CD14-positive monocyte (primary cell): ENCODE measurements around the gene SCYGR1. TPM values are rescaled to one million over a fixed set of nuclear protein-coding genes. Genes with fewer than 3 reads are reported as not detected.

Source experiments
- DNase-seq, 3 donors: peaks; one replicate each; pipeline ENCODE4 v3.0.0-alpha.2; 2011 to 2022
- H2AFZ ChIP-seq: 2 replicates; pipeline ENCODE4 v1.6.0; 2012; ENCODE audit warnings: mild to moderate bottlenecking, low read depth, low read length, inconsistent platforms; ENCODE audit not compliant: insufficient read depth, poor library complexity, severe bottlenecking
- H3K27ac ChIP-seq, 2 donors: 1 replicate in 1 of 2; 2 replicates in 1 of 2; pipeline ENCODE4 v1.5.1; 2012 to 2013; ENCODE audit warnings: low read length in 2 of 2, control low read depth in 1 of 2, inconsistent platforms in 1 of 2, low read depth in 1 of 2, mild to moderate bottlenecking in 1 of 2
- H3K27me3 ChIP-seq, 2 donors: one replicate each; pipeline versions ENCODE4 v1.6.0 to v1.6.1; 2011 to 2013; ENCODE audit warnings: low read length in 2 of 2; ENCODE audit not compliant: control insufficient read depth in 2 of 2, insufficient read depth in 2 of 2
- H3K36me3 ChIP-seq, 2 donors: replicated peaks in 1 of 2; 1 replicate in 1 of 2; 2 replicates in 1 of 2; pipeline versions ENCODE4 v1.5.1 to v1.6.1; 2012 to 2013; ENCODE audit warnings: low read length in 2 of 2, control low read depth in 1 of 2, inconsistent platforms in 1 of 2, mild to moderate bottlenecking in 1 of 2; ENCODE audit not compliant: insufficient read depth in 2 of 2, control insufficient read depth in 1 of 2
- H3K4me1 ChIP-seq, 2 donors: 1 replicate in 1 of 2; 2 replicates in 1 of 2; pipeline versions ENCODE4 v1.5.1 to v1.6.1; 2012 to 2013; ENCODE audit warnings: low read length in 2 of 2, control low read depth in 1 of 2, inconsistent platforms in 1 of 2, mild to moderate bottlenecking in 1 of 2, moderate library complexity in 1 of 2; ENCODE audit not compliant: insufficient read depth in 2 of 2, control insufficient read depth in 1 of 2
- H3K4me2 ChIP-seq: replicated peaks from 2 replicates; pipeline ENCODE3; 2012; ENCODE audit warnings: low read length, moderate library complexity, mild to moderate bottlenecking; ENCODE audit not compliant: poor library complexity, severe bottlenecking; ENCODE audit errors: extremely low read depth
- H3K4me3 ChIP-seq, 3 experiments: fragments of 200-600 bp in 1 of 3; sonication (generic) in 1 of 3; replicated peaks in 1 of 3; 1 replicate in 2 of 3; 2 replicates in 1 of 3; pipeline ENCODE4 v1.5.1; 2011 to 2013; ENCODE audit warnings: low read length in 3 of 3, mild to moderate bottlenecking in 3 of 3, control low read depth in 2 of 3, low read depth in 2 of 3, inconsistent platforms in 1 of 3, moderate library complexity in 1 of 3
- H3K79me2 ChIP-seq: 2 replicates; pipeline ENCODE4 v1.6.0; 2012; ENCODE audit warnings: mild to moderate bottlenecking, control low read depth, inconsistent platforms, low read length, moderate library complexity; ENCODE audit not compliant: insufficient read depth
- H3K9ac ChIP-seq: 2 replicates; pipeline ENCODE4 v1.6.0; 2017; ENCODE audit warnings: low read length, mild to moderate bottlenecking; ENCODE audit not compliant: insufficient read depth, poor library complexity, severe bottlenecking
- H3K9me3 ChIP-seq, 2 donors: replicated peaks in 1 of 2; 1 replicate in 1 of 2; 2 replicates in 1 of 2; pipeline versions ENCODE4 v1.5.1 to v1.6.1; 2012 to 2013; ENCODE audit warnings: low read length in 2 of 2, control low read depth in 1 of 2; ENCODE audit not compliant: control insufficient read depth in 1 of 2, insufficient read depth in 1 of 2
- H4K20me1 ChIP-seq: 2 replicates; pipeline ENCODE4 v1.6.0; 2012; ENCODE audit warnings: mild to moderate bottlenecking, low read length, control low read depth, moderate library complexity; ENCODE audit not compliant: insufficient read depth
- H3K27ac Mint-ChIP-seq, 7 donors: one replicate each; pipeline ENCODE4 v1.8.0; 2020; ENCODE audit warnings: mild to moderate bottlenecking in 7 of 7, mixed read lengths in 7 of 7, moderate library complexity in 6 of 7, inconsistent platforms in 2 of 7
- H3K27me3 Mint-ChIP-seq, 3 donors: one replicate each; pipeline ENCODE4 v1.8.0; 2021 to 2022; ENCODE audit warnings: low read depth in 3 of 3, mild to moderate bottlenecking in 3 of 3, mixed read lengths in 3 of 3, moderate library complexity in 3 of 3, inconsistent platforms in 1 of 3
- H3K36me3 Mint-ChIP-seq, 2 donors: one replicate each; pipeline ENCODE4 v1.8.0; 2020; ENCODE audit warnings: mixed read lengths in 2 of 2, inconsistent platforms in 1 of 2, mild to moderate bottlenecking in 1 of 2
- H3K4me1 Mint-ChIP-seq: one replicate; pipeline ENCODE4 v1.8.0; 2020; ENCODE audit warnings: mild to moderate bottlenecking, mixed read lengths
- H3K4me3 Mint-ChIP-seq, 2 donors: one replicate each; pipeline ENCODE4 v1.8.0; 2020; ENCODE audit warnings: mild to moderate bottlenecking in 2 of 2, mixed read lengths in 2 of 2, moderate library complexity in 1 of 2
- H3K9me3 Mint-ChIP-seq, 7 donors: one replicate each; pipeline ENCODE4 v1.8.0; 2020 to 2022; ENCODE audit warnings: mixed read lengths in 7 of 7, mild to moderate bottlenecking in 6 of 7, moderate library complexity in 6 of 7, inconsistent platforms in 2 of 7
- WGBS: methylation state at CpG from one replicate; pipeline ENCODE4 v1.1.5; 2013; ENCODE audit warnings: missing lambda C conversion rate; ENCODE audit not compliant: insufficient coverage; 5-methylcytosine and 5-hydroxymethylcytosine counted together
- intact Hi-C, 2 donors: fragments of 100-400 bp; cut with micrococcal nuclease; formaldehyde crosslinking; loops; one replicate each; pipeline versions ENCODE4 v1.15.0 to v1.15.1; 2023
- polyA plus RNA-seq, 3 donors: library from polyadenylated mRNA; depleted of rRNA in 1 of 3; unstranded in 2 of 3; stranded (reverse) in 1 of 3; fragments of 300-500 nt in 2 of 3; fragments of >200 nt in 1 of 3; fragmentation: Illumina TruSeq in 2 of 3; gene quantifications; 1 replicate in 2 of 3; 2 replicates in 1 of 3; pipeline ENCODE4 v1.2.3, GENCODE V29; 2012 to 2021
- TF ChIP-seq, protein P1 (sequence below): fragments of 200-600 bp; IDR thresholded peaks from one replicate; pipeline ENCODE4 v1.8.0; 2022; ENCODE audit warnings: antibody characterized with exemption, mild to moderate bottlenecking

Gene SCYGR1
- polyA plus RNA-seq, 3 donors: not detected

DNA sequence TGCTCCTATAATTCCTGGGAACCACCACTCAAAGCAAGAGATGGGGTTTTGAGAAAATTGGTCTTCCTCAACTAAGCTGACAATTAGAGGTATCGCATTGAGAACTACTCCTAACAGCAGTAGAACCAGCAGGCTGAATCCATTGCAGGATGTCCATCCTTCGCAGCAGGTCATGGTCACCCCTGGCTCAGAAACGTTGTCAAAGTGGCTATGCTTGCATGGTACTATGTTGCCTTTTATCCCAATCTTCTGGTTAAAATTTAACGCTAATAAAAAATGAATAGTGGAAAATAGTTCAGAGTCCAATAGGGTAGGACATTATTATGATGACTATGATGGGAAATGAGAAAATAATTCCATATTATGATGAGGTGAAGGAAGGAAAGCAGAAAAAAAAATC is 8.7 kb downstream of the SCYGR1 start, which contains the start of gene TM4SF20:
TSS of gene TM4SF20 (minus strand) at position 212 of the 400 bp plus-strand sequence. CDS start at position 174, 38 bp downstream.
- H3K79me2 ChIP-seq: no peaks in the 10 kb centered on the region
- intact Hi-C loops: no loop called here
- TF ChIP-seq, protein P1, sequence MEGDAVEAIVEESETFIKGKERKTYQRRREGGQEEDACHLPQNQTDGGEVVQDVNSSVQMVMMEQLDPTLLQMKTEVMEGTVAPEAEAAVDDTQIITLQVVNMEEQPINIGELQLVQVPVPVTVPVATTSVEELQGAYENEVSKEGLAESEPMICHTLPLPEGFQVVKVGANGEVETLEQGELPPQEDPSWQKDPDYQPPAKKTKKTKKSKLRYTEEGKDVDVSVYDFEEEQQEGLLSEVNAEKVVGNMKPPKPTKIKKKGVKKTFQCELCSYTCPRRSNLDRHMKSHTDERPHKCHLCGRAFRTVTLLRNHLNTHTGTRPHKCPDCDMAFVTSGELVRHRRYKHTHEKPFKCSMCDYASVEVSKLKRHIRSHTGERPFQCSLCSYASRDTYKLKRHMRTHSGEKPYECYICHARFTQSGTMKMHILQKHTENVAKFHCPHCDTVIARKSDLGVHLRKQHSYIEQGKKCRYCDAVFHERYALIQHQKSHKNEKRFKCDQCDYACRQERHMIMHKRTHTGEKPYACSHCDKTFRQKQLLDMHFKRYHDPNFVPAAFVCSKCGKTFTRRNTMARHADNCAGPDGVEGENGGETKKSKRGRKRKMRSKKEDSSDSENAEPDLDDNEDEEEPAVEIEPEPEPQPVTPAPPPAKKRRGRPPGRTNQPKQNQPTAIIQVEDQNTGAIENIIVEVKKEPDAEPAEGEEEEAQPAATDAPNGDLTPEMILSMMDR: no peak
- H3K27me3 ChIP-seq: no peaks in the 10 kb centered on the region
- H3K4me3 Mint-ChIP-seq: no peak within 1 kb of the TSS
- peak within 1 kb of the TSS in 2 of 7 donors; percentile 9 to 31 for H3K27ac Mint-ChIP-seq
- 100% methylated on average over 3 of the region's 4 CpGs for WGBS
- H3K9ac ChIP-seq: no peak within 1 kb of the TSS
- H4K20me1 ChIP-seq: no peaks in the 10 kb centered on the region
- H3K36me3 ChIP-seq: no peaks in the 10 kb centered on the region
- H3K9me3 Mint-ChIP-seq: peaks cover 0 to 3% (median 0%) of the 10 kb centered on the region in 7 donors
- no peak within 1 kb of the TSS for H2AFZ ChIP-seq
- H3K4me2 ChIP-seq: no peak within 1 kb of the TSS
- H3K4me1 ChIP-seq: peaks cover 0 to 12% of the 10 kb centered on the region in 2 donors
- no peaks in the 10 kb centered on the region for H3K36me3 Mint-ChIP-seq
- no peak within 1 kb of the TSS for H3K4me3 ChIP-seq
- DNase-seq: no peak
- peaks cover 0 to 7% (median 1%) of the 10 kb centered on the region in 3 donors for H3K27me3 Mint-ChIP-seq
- H3K4me1 Mint-ChIP-seq: peaks cover 19% of the 10 kb centered on the region
- no peak within 1 kb of the TSS for H3K27ac ChIP-seq
- H3K9me3 ChIP-seq: no peaks in the 10 kb centered on the region

DNA sequence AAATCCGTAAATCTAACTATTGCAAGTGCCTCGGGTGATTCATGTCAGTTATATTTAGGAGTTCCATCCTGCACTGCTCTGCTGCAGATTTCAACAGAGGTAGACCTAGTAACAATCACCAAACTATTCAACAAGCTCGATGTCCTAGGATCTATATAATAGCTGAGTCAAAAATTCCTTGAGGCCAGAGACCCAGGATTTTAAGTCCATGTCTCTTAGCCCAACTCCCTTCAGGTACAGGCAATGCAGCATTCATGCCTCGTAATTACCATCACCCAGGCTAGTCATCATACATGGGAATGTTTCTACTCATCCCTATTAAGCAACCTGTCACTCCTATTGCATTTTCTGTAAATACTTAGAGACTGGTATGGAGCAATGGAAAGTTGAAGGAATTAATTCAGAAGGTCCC is 9.4 kb downstream of the SCYGR1 start:
- Histone ChIP-seq H3K9ac (no peak overlapping the region), H3K27ac (no peak overlapping the region), H3K27me3 (no peaks in the 10 kb centered on the region), H3K36me3 (no peaks in the 10 kb centered on the region), H2AFZ (no peak overlapping the region), H4K20me1 (no peaks in the 10 kb centered on the region), H3K4me2 (no peak overlapping the region), H3K9me3 (no peaks in the 10 kb centered on the region), H3K79me2 (no peaks in the 10 kb centered on the region), H3K4me3 (no peak overlapping the region), H3K4me1 (peaks cover 2 to 17% of the 10 kb centered on the region in 2 donors)
- Mint-ChIP-seq H3K4me3 (no peak overlapping the region), H3K9me3 (peaks cover 0 to 3% (median 0%) of the 10 kb centered on the region in 7 donors), H3K27ac (no peak overlapping the region), H3K36me3 (no peaks in the 10 kb centered on the region), H3K4me1 (peaks cover 19% of the 10 kb centered on the region), H3K27me3 (peaks cover 0 to 7% (median 1%) of the 10 kb centered on the region in 3 donors)
- intact Hi-C loops: no loop called here
- TF ChIP-seq, protein P1: no peak
- DNase-seq: peak in 1 of 3 donors; percentile 43
- WGBS: no CpG with 5 or more reads among the region's 4 CpGs
